Stimulated activated effector memory CD8-positive, alpha-beta T cell treated with anti-CD3 and anti-CD28 coated beads, Interleukin-12 subunit alpha, Interleukin-12 subunit beta, amount 100 ng/mL, for 72 hours (primary cell): ENCODE results near the gene SSTR3.

Experiments used
- ATAC-seq: fragments of 150-1000 bp; cut with Tn5 transposase; 2 replicates; pipeline ENCODE4 v1.10.0; 2021
- DNase-seq, 2 donors: peaks; one replicate each; pipeline ENCODE4 v3.0.0; 2021 to 2022; ENCODE audit warnings: low spot score in 2 of 2
- H3K27ac Mint-ChIP-seq: one replicate; pipeline ENCODE4 v1.8.0; 2022; ENCODE audit warnings: mild to moderate bottlenecking, mixed read lengths
- H3K36me3 Mint-ChIP-seq: one replicate; pipeline ENCODE4 v1.8.0; 2022; ENCODE audit warnings: mild to moderate bottlenecking, mixed read lengths
- H3K4me1 Mint-ChIP-seq: one replicate; pipeline ENCODE4 v1.8.0; 2022; ENCODE audit warnings: mixed read lengths
- H3K4me3 Mint-ChIP-seq: one replicate; pipeline ENCODE4 v1.8.0; 2022; ENCODE audit warnings: mild to moderate bottlenecking, mixed read lengths
- H3K9me3 Mint-ChIP-seq: one replicate; pipeline ENCODE4 v1.8.0; 2022; ENCODE audit warnings: mixed read lengths

Gene SSTR3

GRCh38 chr22:37245740-37246139, 33.5 kb upstream of the SSTR3 start:
- Mint-ChIP-seq H3K27ac (no peak overlapping the region), H3K4me1 (peaks cover 57% of the 10 kb centered on the region), H3K36me3 (peaks cover 41% of the 10 kb centered on the region), H3K9me3 (no peaks in the 10 kb centered on the region), H3K4me3 (no peak overlapping the region)
- ATAC-seq (no peak), DNase-seq (no peak)

- Mint-ChIP-seq H3K4me1 (peaks cover 59% of the 10 kb centered on the region), H3K27ac (peak overlapping the region; percentile 97), H3K4me3 (peak overlapping the region; percentile 93), H3K9me3 (no peaks in the 10 kb centered on the region), H3K36me3 (peaks cover 48% of the 10 kb centered on the region)
- no peak for ATAC-seq
- peak in 1 of 2 donors; percentile 52 for DNase-seq
These were observed 32.8 kb upstream of the SSTR3 start for GRCh38 chr22:37244922-37245722.

GRCh38 chr22:37244114-37244921, 32.0 kb upstream of the SSTR3 start, which contains the start of gene RAC2:
Gene RAC2 (minus strand): TSS chr22:37244269. CDS start chr22:37244148, 121 bp downstream.
- Mint-ChIP-seq H3K9me3 (no peaks in the 10 kb centered on the region), H3K36me3 (peaks cover 56% of the 10 kb centered on the region), H3K27ac (peak within 1 kb of the TSS; percentile 97), H3K4me3 (peak within 1 kb of the TSS; percentile 93), H3K4me1 (peaks cover 62% of the 10 kb centered on the region)
- ATAC-seq (peak; percentile 72), DNase-seq (peak; percentile 60 to 88)

GRCh38 chr22:37243402-37244113, 31.3 kb upstream of the SSTR3 start:
- peaks cover 63% of the 10 kb centered on the region for H3K36me3 Mint-ChIP-seq
- H3K27ac Mint-ChIP-seq = peak overlapping the region; percentile 97
- peak overlapping the region; percentile 93 for H3K4me3 Mint-ChIP-seq
- H3K9me3 Mint-ChIP-seq = no peaks in the 10 kb centered on the region
- DNase-seq (peak in 1 of 2 donors; percentile 60), ATAC-seq (no peak)
- H3K4me1 Mint-ChIP-seq = peaks cover 65% of the 10 kb centered on the region

DNA sequence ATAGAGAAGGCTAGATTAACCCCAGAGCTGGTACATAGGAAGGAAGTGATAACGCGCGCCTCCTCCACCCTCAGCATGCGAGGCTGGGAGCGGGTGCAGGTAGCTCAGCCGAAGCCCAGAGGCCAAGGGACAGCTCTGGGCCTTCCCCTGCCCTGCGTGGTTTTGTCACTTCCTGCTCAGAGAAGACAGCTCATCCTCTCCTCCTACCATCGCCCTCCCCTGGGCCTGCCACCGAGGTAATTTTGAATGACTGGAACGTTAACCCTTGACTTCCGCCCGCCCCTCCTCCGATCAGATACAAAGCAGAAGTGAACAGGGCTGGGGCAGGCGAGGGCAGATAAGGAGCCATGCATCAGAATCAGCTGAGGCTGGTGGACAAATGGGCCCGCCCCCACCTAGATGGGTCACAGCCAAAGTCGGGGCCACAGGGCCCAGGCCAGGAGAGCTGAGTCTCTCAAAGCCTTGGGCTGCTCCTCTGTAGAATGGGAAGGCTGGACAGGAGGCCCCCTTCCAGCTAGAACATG, 30.2 kb upstream of the SSTR3 start:
- peaks cover 74% of the 10 kb centered on the region for H3K36me3 Mint-ChIP-seq
- peak overlapping the region; percentile 93 for H3K4me3 Mint-ChIP-seq
- H3K9me3 Mint-ChIP-seq = no peaks in the 10 kb centered on the region
- DNase-seq = peak; percentile 65 to 93
- peaks cover 67% of the 10 kb centered on the region for H3K4me1 Mint-ChIP-seq
- peak; percentile 87 for ATAC-seq
- peak overlapping the region; percentile 97 for H3K27ac Mint-ChIP-seq

DNA sequence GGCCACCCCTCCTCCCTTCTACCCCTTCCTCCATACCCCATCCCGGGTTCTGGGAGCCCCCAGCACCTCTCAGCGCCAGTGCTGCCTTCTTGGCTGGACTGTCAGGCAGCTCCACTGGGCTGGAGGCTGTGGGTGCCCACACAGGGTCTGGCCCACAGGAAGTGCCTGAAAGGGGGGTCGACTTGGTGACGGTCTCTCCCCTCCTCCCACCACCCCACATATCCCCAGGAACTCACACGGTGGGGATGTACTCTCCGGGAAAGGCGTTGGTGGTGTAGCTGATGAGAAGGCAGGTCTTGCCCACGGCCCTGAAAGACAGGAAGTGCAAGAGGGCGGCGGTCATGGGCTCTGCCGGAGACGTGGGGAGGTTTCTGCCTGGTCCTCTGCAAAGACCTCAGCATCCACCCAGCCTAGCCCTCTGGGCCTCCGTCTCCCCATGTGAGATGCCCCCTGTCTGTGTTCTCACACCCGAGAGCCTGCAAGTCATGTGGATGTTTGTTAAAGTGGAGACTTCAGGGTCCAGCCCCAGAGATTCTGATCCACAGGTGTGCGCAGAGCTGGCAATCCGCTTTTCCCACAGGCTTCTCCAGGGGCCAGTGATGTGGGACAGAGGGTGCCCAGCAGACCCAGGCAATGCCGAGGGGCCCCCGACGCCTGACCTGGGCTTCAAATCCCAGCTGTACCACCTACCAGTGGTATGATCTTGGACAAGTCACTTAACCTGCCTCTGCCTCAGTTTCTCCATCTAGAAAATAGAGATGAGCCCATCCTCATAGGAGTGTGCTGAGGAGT, 29.3 kb upstream of the SSTR3 start:
- Mint-ChIP-seq H3K4me3 (peak overlapping the region; percentile 93), H3K36me3 (peaks cover 83% of the 10 kb centered on the region)
- ATAC-seq = peak; percentile 24

DNA sequence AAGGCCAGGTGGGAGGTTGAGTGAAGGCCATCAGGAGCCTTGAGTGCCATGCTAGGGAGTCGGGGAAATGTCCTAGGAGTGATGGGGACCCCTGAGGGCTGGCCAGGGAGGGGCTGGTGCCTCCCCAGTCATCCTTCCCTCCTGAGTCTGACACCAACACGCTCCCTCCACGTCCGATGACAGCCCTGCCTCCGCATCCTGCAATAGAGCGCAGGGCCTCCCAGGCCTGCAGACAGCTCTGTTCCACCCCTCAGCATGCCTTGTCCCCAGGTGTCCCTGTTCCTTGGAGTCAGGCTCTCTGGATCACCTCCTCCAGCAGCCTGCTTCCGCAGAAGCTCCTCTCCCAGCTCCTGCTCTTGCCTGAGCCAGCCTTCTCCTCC, 28.7 kb upstream of the SSTR3 start:
- ATAC-seq = no peak
- DNase-seq = no peak
- Mint-ChIP-seq H3K4me1 (peaks cover 79% of the 10 kb centered on the region), H3K4me3 (peak overlapping the region; percentile 93), H3K9me3 (no peaks in the 10 kb centered on the region), H3K36me3 (peaks cover 90% of the 10 kb centered on the region), H3K27ac (peak overlapping the region; percentile 97)

More for the DNA sequence above, 29.3 kb upstream of the SSTR3 start:
- H3K4me1 Mint-ChIP-seq = peaks cover 73% of the 10 kb centered on the region
- peak in 1 of 2 donors; percentile 77 for DNase-seq
- no peaks in the 10 kb centered on the region for H3K9me3 Mint-ChIP-seq
- H3K27ac Mint-ChIP-seq = peak overlapping the region; percentile 97

DNA sequence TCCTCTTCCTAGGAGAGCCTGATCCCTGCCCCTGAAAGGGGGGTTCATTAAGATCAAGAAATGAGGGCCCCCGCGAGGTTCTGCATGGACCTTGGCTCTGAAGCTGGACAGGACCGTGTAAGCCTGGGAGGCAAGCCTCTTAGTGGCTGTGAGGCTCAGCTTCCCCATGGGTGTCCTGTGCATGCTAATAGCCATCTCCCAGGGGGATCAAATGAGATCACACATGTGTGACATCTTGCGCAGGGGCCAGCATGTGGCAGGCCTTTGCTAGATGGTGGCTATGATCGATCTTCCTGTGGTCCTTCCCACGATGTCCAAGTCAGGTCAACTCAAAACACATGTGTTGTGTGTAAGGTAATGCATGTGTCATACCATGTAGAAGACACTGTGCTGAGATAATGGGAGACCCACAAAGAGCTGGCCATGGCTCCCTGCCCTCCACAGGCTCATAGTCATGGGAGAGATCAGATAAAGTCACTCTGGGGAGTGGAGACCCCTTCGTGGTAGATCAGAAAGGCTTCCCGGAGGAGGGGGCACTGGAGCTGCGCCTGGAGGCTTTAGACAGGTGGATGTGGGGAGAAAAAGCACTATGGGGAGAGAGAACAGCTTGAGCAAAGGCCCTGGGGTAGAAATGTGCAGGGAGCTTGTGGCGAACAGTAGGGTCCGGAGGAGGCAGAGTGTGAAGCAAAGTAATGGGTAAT, 28.1 kb upstream of the SSTR3 start:
- Mint-ChIP-seq H3K4me3 (peak overlapping the region; percentile 93), H3K4me1 (peaks cover 84% of the 10 kb centered on the region), H3K36me3 (peaks cover 95% of the 10 kb centered on the region), H3K27ac (peak overlapping the region; percentile 97), H3K9me3 (no peaks in the 10 kb centered on the region)
- no peak for ATAC-seq
- DNase-seq = no peak

DNA sequence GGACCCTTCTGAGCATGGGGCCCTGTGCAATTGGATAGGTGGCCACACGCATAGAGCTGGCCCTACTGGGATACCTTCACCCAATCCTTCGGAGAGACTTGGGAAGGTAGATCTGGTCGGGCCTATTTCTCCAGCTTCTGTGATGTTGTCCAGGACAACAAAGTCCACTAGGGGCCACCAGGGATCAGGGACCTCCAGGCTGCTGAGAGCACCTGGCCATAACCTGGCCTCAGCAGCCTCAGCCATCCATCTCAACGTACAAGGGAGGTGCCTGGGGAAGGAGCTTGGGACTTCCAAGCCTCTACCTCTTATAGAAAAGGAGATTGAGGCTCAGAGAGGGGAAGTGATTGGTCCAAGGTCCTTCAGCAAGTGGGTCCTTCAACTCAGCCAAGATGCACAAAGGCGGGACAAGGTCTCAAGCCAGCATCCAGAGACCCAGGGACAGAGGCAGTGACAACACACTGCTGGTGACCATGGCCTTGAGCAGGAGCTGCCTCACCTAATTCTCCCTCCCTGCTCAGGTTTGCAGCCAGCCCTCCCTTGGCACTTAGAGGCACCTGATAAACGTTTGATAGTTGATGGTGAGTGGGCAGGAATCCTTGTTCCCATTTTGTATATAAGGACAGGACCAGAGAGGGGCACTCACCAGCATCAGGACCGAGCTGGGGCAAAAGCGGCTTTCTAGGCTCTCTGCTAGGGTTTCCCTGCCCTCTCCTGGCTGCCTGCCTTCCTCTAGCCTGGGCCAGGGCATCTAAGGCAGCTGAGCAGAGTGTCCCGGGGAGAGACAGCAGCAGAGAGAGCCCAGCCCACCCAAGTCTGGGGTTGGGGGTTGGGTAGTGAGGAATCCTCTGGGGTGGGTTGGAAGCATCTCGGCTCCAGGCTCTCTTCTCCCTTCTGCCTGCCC, 27.3 kb upstream of the SSTR3 start:
- DNase-seq (no peak), ATAC-seq (no peak)
- Mint-ChIP-seq H3K4me3 (peak overlapping the region; percentile 93), H3K4me1 (peaks cover 84% of the 10 kb centered on the region), H3K27ac (peak overlapping the region; percentile 97), H3K9me3 (no peaks in the 10 kb centered on the region), H3K36me3 (peaks cover 100% of the 10 kb centered on the region)

GRCh38 chr22:37237371-37238268, 25.3 kb upstream of the SSTR3 start:
- peak overlapping the region; percentile 93 for H3K4me3 Mint-ChIP-seq
- no peaks in the 10 kb centered on the region for H3K9me3 Mint-ChIP-seq
- H3K4me1 Mint-ChIP-seq = peaks cover 98% of the 10 kb centered on the region
- ATAC-seq (no peak), DNase-seq (no peak)
- peak overlapping the region; percentile 97 for H3K27ac Mint-ChIP-seq
- H3K36me3 Mint-ChIP-seq = peaks cover 100% of the 10 kb centered on the region

GRCh38 chr22:37235897-37236607, 23.8 kb upstream of the SSTR3 start:
- Mint-ChIP-seq H3K9me3 (no peaks in the 10 kb centered on the region), H3K4me3 (peak overlapping the region; percentile 93), H3K36me3 (peaks cover 100% of the 10 kb centered on the region), H3K27ac (peak overlapping the region; percentile 97), H3K4me1 (peaks cover 100% of the 10 kb centered on the region)
- ATAC-seq (no peak), DNase-seq (no peak)
